Stimulated activated CD8-positive, alpha-beta memory T cell treated with anti-CD3 and anti-CD28 coated beads, Interleukin-4, amount 100 ng/mL, for 4 hours (primary cell): ENCODE results near the gene UIMC1.
A peak's percentile ranks its signal among the peaks of the same experiment; 100 is the strongest.
"Not testable (repeated sequence)": the region's sequence is repeated elsewhere in the genome, so short reads cannot be mapped to it uniquely, and the experiment has no call there.

Source experiments
- DNase-seq, 2 donors: peaks; one replicate each; pipeline ENCODE4 v3.0.0-alpha.2; 2020; ENCODE audit warnings: low read depth in 2 of 2, low spot score in 1 of 2

UIMC1 gene

DNA sequence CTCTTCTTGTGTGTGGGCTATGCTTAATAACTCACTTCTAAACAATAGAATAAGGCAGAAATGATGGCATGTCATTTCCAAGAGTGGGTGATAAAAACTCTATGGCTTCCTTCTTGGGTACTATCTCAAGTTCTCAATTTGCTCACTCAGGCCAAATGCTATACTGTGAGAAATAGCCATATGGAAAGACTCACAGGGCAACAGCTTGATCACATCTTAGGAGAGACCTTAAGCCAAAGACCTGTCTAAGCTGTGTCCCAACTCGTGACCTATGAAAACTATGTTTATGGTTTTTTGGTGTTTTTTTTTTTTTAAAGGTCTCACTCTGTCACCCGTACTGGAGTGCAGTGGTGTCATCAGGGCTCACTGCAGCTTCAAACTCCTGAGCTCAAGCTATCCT is 2.1 kb upstream of the UIMC1 start:
- DNase-seq = no peak

DNA sequence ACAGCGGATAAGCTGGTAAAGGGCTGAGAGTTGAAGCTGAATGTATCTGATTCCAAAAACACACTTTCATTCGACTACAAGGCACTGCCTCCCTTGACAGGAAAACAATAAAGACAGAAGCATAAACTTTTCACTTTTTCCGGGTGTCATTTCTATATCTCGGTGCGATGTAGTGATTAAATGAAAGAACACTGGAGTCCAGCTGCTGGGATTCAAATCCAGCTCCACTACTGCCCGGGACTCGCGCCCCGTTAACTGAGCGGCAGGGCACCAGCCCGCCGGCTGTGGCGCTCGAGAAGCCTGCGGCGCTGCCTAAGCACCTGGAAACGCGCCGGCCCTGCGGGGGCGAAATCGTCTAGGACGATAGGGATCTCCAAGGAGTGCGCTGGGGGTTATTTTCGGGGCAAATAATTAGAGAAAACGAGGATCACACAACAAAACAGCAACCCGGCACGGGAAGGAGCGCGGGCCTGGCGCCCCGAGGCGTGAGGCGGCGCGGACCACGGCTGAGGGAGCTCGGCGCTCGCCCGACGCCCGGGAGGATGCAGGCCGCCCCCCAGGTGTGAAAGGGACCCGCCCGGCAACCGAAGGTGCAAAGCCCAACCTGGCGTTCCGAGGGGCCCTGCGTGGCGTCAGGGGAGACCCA is 837 bp downstream of the UIMC1 start:
- DNase-seq = peak; percentile 32 to 40

DNA sequence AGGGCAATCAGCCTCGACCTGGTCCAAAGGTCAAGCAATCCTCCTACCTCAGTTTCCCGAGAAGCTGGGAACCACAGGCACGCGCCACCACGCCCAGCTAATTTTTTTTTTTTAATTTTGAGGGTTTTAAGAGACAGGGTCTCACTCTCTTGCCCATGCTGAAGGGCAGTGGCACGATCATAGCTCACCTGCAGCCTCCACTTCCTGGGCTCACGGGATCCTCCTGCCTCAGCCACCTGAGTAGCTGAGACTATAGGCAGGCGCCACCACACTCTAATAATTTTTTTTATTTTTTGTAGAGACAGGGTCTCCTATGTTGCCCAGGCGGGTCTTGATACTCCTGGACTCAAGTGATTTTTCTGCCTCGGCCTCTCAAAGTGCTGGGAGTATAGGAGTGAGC is 1.6 kb downstream of the UIMC1 start:
- no peak for DNase-seq

DNA sequence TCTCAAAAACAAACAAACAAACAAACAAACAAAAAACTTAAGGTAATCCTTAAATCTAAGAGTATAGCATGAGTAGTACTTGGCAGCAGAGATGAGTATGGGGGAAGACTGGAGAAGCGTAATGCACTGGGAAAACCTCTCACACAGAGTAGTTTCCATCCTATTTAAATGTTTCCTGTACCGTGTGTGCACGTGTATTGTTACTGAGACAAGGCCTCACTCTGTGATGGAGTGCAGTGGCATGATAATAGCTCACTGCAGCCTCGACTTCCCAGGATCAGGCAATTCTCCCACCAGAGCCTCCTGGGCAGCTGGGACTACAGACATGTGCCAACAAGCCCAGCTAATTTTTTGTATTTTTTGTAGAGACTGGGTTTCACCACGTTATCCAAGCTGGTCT is 2.9 kb downstream of the UIMC1 start:
- no peak for DNase-seq

DNA sequence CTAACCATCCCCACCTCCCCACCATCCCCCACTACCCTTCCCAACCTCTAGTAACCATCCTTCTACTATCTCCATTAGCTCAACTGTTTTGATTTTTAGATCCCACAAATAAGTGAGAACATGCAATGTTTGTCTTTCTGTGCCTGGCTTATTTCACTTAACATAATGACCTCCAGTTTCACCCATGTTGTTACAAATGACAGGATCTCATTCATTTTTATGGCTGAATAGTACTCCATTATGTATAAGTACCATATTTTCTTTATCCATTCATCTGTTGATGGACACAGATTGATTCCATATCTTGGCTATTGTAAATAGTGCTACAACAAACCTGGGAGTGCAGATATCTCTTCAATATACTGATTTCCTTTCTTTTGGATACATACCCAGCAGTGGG is 7.1 kb downstream of the UIMC1 start:
- not testable (repeated sequence) for DNase-seq

GRCh38 chr5:176998828-176999227 is 7.8 kb downstream of the UIMC1 start:
- DNase-seq = no peak

- DNase-seq = no peak
These were observed 9.8 kb downstream of the UIMC1 start for GRCh38 chr5:176996780-176997179.

- DNase-seq = no peak
These were observed 10.4 kb downstream of the UIMC1 start for GRCh38 chr5:176995896-176996767.

DNA sequence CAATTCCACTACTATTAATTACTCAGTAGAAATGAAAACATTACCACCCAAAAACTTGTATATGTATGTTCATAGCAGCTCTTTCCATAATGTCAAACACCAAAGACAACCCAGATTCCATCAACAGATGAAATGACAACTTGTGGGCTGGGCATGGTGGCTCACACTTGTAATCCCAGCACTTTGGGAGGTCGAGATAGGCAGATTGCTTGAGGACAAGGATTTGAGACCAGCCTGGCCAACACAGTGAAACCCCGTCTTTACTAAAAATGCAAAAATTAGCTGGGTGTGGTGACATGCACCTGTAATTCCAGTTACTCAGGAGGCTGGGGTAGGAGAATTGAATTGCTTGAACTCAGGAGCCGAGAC is 11.5 kb downstream of the UIMC1 start:
- no peak for DNase-seq

DNA sequence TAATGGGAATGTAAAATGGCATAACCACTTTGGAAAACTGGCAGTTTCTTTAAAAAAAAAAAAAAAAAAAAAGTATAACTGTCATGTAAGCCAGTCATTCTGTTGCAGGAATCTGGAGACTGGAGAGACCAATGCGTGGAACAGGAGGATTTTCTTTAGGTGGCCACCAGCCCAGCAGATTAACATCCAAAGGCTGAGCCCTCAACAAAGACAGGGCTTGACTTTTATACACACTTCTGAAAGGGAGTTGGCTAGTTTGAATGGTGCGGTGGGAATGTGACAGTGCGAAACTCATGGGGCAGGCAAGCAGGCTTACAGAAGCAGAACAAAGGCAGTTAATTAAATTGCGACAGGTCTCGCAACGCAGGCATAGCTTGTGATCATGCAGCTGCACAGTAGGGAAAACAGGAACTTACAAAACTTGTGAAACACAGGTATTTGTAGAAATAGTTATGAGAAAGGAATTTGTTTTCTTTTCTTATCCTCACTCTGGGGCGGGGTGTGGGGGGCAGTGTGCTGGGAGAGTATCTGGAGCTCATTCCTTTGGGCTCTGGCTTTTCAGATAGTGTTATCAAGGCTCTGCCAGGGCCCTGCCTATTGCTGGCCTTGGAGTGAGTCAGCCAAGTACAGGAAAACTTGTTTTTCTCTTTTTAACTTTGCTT is 12.0 kb downstream of the UIMC1 start:
- no peak for DNase-seq

DNA sequence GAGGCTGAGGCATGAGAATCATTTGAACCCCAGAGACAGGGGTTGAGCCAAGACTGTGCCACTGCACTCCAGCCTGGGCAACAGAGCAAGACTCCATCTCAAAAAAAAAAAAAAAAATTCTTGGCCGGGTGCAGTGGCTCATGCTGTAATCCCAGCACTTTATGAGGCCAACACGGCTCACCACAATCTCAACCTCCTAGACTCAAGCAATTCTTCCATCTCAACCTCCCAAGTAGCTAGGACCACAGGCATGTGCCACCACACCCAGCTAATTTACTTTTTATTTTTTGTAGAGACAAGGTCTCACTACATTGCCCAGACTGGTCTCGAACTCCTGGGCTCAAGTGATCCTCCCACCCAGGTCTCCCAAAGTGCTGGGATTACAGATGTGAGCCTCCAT is 13.5 kb downstream of the UIMC1 start:
- not testable (repeated sequence) for DNase-seq

DNA sequence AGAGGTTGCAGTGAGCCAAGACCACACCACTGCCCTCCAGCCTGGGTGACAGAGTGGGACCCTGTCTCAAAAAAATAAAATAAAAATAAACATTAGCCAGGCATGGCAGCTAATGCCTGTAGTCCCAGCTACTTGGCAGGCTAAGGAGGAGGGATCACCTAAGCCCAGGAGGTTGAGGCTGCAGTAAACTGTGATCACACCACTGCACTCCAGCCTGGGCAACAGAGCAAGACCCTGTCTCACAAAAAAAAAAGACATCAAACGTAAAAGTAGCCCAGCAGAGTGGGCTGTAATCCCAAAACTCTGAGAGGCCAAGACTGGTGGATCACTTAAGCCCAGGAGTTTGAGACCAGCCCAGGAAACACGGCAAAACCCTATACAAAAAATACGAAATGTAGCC is 19.0 kb downstream of the UIMC1 start:
- no peak for DNase-seq

- no peak for DNase-seq
These were observed 20.3 kb downstream of the UIMC1 start for GRCh38 chr5:176986280-176986679.

- DNase-seq = no peak
These were observed 21.1 kb downstream of the UIMC1 start for GRCh38 chr5:176985516-176985915.

DNA sequence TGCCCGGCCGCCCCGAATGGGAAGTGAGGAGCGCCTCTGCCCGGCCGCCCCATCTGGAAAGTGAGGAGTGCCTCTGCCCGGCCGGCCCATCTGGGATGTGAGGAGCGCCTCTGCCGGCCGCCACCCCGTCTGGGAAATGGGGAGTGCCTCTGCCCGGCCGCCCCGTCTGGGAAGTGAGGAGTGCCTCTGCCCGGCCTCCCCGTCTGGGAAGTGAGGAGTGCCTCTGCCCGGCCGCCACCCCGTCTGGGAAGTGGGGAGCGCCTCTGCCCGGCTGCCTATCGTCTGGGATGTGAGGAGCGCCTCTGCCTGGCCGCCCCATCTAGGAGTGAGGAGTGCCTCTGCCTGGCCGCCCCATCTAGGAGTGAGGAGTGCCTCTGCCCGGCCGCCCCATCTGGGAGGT is 22.4 kb downstream of the UIMC1 start:
- not testable (repeated sequence) for DNase-seq

GRCh38 chr5:176983593-176983992 is 23.0 kb downstream of the UIMC1 start:
- not testable (repeated sequence) for DNase-seq

GRCh38 chr5:176983112-176983511 is 23.5 kb downstream of the UIMC1 start:
- not testable (repeated sequence) for DNase-seq

DNA sequence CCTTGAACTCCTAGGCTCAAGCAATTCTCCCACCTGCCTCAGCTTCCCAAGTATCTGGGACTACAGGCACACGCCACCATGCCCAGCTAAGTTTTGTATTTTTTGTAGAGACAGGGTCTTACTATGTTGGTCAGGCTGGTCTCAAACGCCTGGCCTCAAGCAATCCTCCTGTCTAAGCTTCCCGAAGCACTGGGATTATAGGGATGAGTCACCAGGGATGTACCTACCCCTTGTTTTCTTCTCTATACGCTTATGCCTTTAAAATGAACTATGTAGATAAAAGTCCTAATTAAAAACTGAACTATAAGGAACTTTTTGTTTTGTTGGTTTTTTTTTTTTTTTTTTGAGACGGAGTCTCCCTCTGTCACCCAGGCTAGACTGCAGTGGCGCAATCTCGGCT is 25.8 kb downstream of the UIMC1 start:
- DNase-seq = no peak

DNA sequence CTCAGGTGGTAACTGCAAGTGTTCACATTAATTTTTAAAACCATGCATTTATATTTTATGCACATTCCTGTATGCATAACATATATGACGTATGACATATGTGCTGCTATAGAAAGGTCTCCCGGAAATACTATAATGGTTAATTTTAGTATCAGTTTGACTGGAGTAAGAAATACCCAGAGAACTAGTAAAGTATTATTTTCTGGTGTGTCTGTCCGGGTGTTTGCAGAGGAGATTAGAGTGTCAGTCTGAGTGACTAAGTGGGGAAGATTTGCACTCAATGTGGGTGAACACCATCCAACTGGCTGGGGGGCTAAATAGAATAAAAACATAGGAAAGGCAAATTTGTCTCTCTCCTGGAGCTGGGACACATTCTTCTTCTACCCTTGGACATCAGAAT is 26.9 kb downstream of the UIMC1 start:
- DNase-seq = no peak

GRCh38 chr5:176965633-176966032 is 40.9 kb downstream of the UIMC1 start:
- no peak for DNase-seq

DNA sequence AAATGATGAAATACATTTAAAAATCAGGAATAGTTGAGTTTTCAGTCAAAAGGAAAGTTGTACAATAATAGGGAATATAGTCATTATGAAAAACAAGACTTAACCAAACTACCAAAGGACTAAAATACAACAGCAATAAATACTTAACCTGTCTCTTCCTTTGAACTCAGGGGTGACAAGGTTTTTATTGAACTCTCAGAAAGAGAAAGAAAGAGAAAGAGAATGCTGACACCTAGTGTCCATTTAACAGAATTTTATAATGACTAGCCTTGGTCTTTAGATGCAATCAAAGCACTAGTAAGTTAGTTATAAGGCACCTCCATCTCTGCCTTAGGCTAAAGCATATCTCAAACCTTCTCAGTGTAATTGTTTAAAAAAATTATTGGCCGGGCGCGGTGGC is 47.5 kb downstream of the UIMC1 start:
- no peak for DNase-seq

GRCh38 chr5:176956756-176957155 is 49.8 kb downstream of the UIMC1 start:
- no peak for DNase-seq
